ENCODE measurements around the gene ABCA12.
"Not testable (repeated sequence)": the region's sequence is repeated elsewhere in the genome, so short reads cannot be mapped to it uniquely, and the experiment has no call there.

ABCA12 gene, protein sequence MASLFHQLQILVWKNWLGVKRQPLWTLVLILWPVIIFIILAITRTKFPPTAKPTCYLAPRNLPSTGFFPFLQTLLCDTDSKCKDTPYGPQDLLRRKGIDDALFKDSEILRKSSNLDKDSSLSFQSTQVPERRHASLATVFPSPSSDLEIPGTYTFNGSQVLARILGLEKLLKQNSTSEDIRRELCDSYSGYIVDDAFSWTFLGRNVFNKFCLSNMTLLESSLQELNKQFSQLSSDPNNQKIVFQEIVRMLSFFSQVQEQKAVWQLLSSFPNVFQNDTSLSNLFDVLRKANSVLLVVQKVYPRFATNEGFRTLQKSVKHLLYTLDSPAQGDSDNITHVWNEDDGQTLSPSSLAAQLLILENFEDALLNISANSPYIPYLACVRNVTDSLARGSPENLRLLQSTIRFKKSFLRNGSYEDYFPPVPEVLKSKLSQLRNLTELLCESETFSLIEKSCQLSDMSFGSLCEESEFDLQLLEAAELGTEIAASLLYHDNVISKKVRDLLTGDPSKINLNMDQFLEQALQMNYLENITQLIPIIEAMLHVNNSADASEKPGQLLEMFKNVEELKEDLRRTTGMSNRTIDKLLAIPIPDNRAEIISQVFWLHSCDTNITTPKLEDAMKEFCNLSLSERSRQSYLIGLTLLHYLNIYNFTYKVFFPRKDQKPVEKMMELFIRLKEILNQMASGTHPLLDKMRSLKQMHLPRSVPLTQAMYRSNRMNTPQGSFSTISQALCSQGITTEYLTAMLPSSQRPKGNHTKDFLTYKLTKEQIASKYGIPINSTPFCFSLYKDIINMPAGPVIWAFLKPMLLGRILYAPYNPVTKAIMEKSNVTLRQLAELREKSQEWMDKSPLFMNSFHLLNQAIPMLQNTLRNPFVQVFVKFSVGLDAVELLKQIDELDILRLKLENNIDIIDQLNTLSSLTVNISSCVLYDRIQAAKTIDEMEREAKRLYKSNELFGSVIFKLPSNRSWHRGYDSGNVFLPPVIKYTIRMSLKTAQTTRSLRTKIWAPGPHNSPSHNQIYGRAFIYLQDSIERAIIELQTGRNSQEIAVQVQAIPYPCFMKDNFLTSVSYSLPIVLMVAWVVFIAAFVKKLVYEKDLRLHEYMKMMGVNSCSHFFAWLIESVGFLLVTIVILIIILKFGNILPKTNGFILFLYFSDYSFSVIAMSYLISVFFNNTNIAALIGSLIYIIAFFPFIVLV (N-terminal part only)

GRCh38 chr2:215138479-215138878 is at the start of gene ABCA12:
Gene ABCA12 (minus strand): TSS chr2:215138626. CDS start chr2:215138208, 418 bp downstream.
- no peak for DNase-seq

- DNase-seq: no peak
Observed at GRCh38 chr2:215188078-215188477, 49.7 kb upstream of the ABCA12 start.

- no peak for DNase-seq
Observed at GRCh38 chr2:215186021-215186420, 47.6 kb upstream of the ABCA12 start.

GRCh38 chr2:215178121-215178520 is 39.7 kb upstream of the ABCA12 start:
- DNase-seq: no peak

DNA sequence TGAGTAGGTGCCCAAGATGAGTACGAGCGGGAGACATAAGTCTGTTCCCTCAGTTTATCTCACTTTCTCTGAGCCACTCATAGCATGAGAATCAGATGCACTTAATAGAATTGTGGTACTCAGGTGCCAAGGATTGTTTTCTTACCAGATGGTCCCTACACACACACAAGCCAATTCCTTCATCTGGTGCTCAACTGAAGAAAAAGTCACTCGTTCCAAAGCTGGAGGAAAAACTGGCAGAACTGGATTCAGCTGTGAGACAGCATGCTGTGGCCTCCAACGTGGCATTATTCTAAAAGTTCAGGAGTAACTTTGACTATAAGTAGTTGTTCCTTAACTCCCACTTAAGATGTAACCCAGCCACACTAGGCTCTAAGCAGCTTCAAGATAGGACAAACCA is 33.4 kb upstream of the ABCA12 start:
- no peak for DNase-seq

DNA sequence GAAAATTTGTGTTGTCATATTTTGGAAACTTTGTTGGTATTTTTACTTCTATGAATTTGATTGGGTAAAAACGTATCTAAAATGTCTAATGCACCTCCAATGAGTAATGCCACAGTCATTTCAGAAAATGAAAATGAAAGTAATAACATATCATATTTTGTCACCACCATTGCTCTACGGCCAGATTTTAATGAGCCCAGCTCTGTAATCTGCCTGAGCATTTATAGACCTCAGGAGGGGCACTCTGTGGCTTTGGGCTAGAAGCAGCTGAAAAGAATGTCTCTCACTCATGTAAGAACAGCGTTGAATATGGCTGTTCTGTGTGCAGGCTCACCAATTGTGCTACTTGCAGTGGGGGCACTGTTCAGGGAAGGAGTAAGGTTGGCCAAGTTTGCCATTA is 32.7 kb upstream of the ABCA12 start:
- DNase-seq: no peak

- not testable (repeated sequence) for DNase-seq
Observed at GRCh38 chr2:215166505-215166904, 28.1 kb upstream of the ABCA12 start.

GRCh38 chr2:215163319-215163718 is 24.9 kb upstream of the ABCA12 start:
- DNase-seq: not testable (repeated sequence)

DNA sequence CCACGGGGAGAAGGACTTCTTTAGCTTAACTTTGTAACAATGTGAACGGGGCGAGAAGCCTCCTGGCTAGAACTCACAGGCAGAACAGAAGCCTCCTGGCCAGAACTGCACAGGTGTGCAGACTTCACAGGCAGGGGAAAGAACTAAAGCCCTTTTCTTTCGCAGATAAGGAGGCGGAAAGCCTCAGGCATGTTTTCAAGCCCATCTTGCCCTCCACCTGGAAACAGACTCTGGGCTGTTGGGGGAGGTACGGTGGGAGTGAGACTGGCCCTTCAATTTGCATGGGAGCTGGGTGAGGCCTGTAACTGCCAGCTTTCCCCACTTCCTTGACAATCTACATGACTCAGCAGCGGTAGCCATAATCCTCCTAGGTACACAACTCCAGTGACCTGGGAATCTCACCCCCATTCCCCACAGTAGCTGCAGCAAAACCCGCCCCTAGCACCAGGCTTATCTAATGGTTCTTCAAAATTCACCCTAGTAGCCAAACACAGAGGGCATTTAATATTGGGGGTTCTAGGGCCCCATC is 22.9 kb upstream of the ABCA12 start:
- no peak for DNase-seq

DNA sequence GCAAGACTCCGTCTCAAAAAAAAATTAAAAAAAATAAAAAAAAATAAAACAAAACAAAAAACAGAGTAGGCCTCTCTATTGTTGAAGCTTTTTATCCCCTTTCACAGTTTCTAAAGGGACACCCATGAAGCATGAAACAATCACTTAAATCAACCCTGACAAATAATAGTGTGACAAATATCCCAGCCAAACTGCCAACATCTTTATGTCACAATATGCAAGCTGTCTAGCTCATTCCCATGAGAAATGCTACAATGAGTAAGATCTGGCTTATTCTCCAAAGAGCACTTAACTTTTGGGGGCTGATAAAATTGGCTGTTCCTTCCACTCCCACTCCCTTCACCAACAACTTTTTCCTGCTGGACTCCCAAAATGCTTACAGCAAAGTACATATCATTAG is 21.7 kb upstream of the ABCA12 start:
- no peak for DNase-seq

DNA sequence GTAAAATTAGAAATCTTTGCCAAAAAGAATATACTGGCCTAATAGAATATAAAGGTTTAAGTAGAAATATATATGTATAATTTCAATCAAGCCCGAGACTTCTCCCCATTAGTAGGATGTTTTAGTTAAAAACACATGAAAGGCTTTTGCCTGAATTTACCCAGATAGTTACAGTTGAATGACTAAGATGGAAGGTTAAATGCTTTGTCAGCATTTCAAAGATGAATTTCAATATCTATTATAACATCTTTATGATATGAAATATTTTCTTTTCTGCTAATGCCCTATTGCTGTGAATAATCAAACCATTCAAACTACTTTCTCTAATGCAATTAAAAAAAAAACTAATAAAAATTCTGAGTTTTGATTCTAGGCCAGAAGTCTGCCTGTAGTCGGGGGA is 18.0 kb upstream of the ABCA12 start:
- DNase-seq: no peak

- no peak for DNase-seq
Observed at GRCh38 chr2:215149894-215150293, 11.5 kb upstream of the ABCA12 start.

- no peak for DNase-seq
Observed at GRCh38 chr2:215149486-215149885, 11.1 kb upstream of the ABCA12 start.

- no peak for DNase-seq
Observed at GRCh38 chr2:215149060-215149459, 10.6 kb upstream of the ABCA12 start.

- DNase-seq: no peak
Observed at GRCh38 chr2:215145611-215146010, 7.2 kb upstream of the ABCA12 start.

DNA sequence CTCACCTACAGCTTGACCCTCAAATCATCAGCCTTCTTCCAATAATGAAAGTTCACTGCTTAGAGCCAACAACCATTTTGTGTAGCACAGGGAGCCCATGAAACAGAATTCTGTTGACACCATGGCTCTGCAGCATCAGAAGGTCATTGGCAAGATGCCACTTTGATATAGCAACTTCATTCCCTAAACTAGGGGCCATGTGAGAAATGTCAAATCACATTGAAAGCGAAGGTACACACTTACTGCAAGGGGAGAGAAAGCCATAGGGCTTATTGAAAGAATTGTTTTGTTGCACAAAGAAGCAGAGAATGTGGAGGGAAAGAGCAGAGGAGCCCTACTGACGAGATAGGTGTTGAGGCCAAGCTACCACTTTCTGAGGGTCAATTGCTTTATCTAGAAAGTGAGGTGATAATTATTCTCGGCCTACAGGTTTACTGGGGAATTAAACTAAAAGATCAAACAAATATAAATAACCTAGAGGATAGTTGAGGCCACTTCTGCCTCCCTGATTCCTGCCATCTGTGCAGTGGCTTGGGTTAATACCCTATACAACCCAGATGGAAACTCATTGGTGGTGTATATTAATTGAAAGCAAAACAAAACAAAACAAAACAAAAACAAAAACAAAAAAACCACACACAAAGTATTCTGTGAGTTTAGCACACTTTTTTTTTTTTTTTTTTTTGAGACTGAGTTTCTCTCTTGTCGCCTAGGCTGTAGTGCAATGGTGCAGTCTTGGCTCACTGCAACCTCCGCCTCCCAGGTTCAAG is 5.9 kb upstream of the ABCA12 start:
- DNase-seq: no peak

DNA sequence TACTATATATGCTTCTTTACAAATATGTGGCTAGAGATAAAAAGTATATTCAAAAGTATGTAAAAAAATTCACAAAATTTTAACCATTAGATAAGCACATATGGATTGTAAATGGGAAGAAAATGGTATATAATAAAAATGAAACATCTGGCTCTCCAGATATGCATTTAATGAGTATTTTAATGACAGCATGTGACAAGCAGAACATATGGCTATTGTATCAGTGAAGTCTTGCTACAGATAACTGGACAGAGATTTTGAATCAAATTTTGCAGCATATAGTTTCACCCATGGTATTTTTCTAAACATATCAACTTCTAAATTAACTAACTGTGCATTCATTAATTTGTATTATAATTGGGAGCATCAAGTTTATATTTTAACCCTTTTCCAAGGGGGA is 5.0 kb upstream of the ABCA12 start:
- DNase-seq: no peak

GRCh38 chr2:215141706-215142105 is 3.3 kb upstream of the ABCA12 start:
- DNase-seq: no peak

GRCh38 chr2:215140166-215140707 is 1.8 kb upstream of the ABCA12 start:
- DNase-seq: no peak

- DNase-seq: no peak
Observed at GRCh38 chr2:215137741-215138340, 585 bp downstream of the ABCA12 start.

GRCh38 chr2:215137329-215137686 is 1.1 kb downstream of the ABCA12 start:
- DNase-seq: no peak
